ENCODE measurements around the gene MYBBP1A. TPM values are rescaled to one million over a fixed set of nuclear protein-coding genes. Genes with fewer than 3 reads are reported as not detected.

MYBBP1A gene
- total RNA-seq, 3 donors from 2014 or later (not counting 1 experiment from before 2014, with no cell fraction given): 50.5 to 58.1 (median 52.7) TPM

GRCh38 chr17:4497101-4497824, 57.9 kb downstream of the MYBBP1A start:
- H3K36me3 ChIP-seq (ENCODE audit: control insufficient read depth, insufficient read depth, low read length): no peaks in the 10 kb centered on the region
- H3K4me3 ChIP-seq (ENCODE audit: low read length): no peak overlapping the region
- peaks cover 22 to 24% of the 10 kb centered on the region in 2 donors for H3K27me3 Mint-ChIP-seq (ENCODE audit: low read depth in 2 of 2)
- H3K27ac Mint-ChIP-seq: no peak overlapping the region
- H3K36me3 Mint-ChIP-seq: no peaks in the 10 kb centered on the region
- 73% methylated on average over 22 of the region's 23 CpGs for WGBS (ENCODE audit: insufficient coverage)
- peaks cover 15% of the 10 kb centered on the region in 2 donors for H3K4me1 Mint-ChIP-seq
- ATAC-seq: no peak
- H3K9me3 ChIP-seq (ENCODE audit: control insufficient read depth, insufficient read depth, low read length): no peaks in the 10 kb centered on the region
- DNase-seq: no peak
- H3K27ac ChIP-seq (ENCODE audit: low read length): no peak overlapping the region
- peaks cover 30% of the 10 kb centered on the region for H3K4me1 ChIP-seq (ENCODE audit: control insufficient read depth, insufficient read depth, low read length)
- H3K27me3 ChIP-seq (ENCODE audit: control insufficient read depth, insufficient read depth, low read length): peaks cover 20% of the 10 kb centered on the region
- intact Hi-C loops (cut with micrococcal nuclease): no loop called here
- no peaks in the 10 kb centered on the region for H3K9me3 Mint-ChIP-seq
- H3K4me3 Mint-ChIP-seq: peak overlapping the region; percentile 25
- no peak for TF ChIP-seq CTCF (IDR thresholded peaks at IDR 0.05)

GRCh38 chr17:4492721-4493561, 62.2 kb downstream of the MYBBP1A start:
- Histone ChIP-seq H3K36me3 (ENCODE audit: control insufficient read depth, insufficient read depth, low read length) (no peaks in the 10 kb centered on the region), H3K4me1 (ENCODE audit: control insufficient read depth, insufficient read depth, low read length) (no peaks in the 10 kb centered on the region), H3K9me3 (ENCODE audit: control insufficient read depth, insufficient read depth, low read length) (no peaks in the 10 kb centered on the region), H3K27ac (ENCODE audit: low read length) (no peak overlapping the region), H3K27me3 (ENCODE audit: control insufficient read depth, insufficient read depth, low read length) (no peaks in the 10 kb centered on the region), H3K4me3 (ENCODE audit: low read length) (no peak overlapping the region)
- DNase-seq: peak in 1 of 2 donors; percentile 54
- Mint-ChIP-seq H3K36me3 (no peaks in the 10 kb centered on the region), H3K9me3 (no peaks in the 10 kb centered on the region), H3K27ac (no peak overlapping the region), H3K27me3 (ENCODE audit: low read depth in 2 of 2) (peaks cover 0 to 6% of the 10 kb centered on the region in 2 donors), H3K4me3 (no peak overlapping the region), H3K4me1 (no peaks in the 10 kb centered on the region)
- TF ChIP-seq CTCF (IDR thresholded peaks at IDR 0.05): no peak
- intact Hi-C loops (cut with micrococcal nuclease): no loop called here
- WGBS (ENCODE audit: insufficient coverage): 44% methylated on average over 20 of the region's 20 CpGs
- ATAC-seq: peak in 1 of 3 donors; percentile 41

- no peak for DNase-seq
- H3K4me1 ChIP-seq (ENCODE audit: control insufficient read depth, insufficient read depth, low read length): peaks cover 16% of the 10 kb centered on the region
- Mint-ChIP-seq H3K36me3 (no peaks in the 10 kb centered on the region), H3K4me3 (no peak overlapping the region), H3K4me1 (peaks cover 13 to 17% of the 10 kb centered on the region in 2 donors), H3K9me3 (no peaks in the 10 kb centered on the region), H3K27me3 (ENCODE audit: low read depth in 2 of 2) (peaks cover 0 to 6% of the 10 kb centered on the region in 2 donors), H3K27ac (no peak overlapping the region)
- intact Hi-C loops (cut with micrococcal nuclease): no loop called here
- H3K27ac ChIP-seq (ENCODE audit: low read length): no peak overlapping the region
- H3K36me3 ChIP-seq (ENCODE audit: control insufficient read depth, insufficient read depth, low read length): no peaks in the 10 kb centered on the region
- ATAC-seq: no peak
- H3K9me3 ChIP-seq (ENCODE audit: control insufficient read depth, insufficient read depth, low read length): no peaks in the 10 kb centered on the region
- no peaks in the 10 kb centered on the region for H3K27me3 ChIP-seq (ENCODE audit: control insufficient read depth, insufficient read depth, low read length)
- 97% methylated on average over 7 of the region's 7 CpGs for WGBS (ENCODE audit: insufficient coverage)
- no peak for TF ChIP-seq CTCF (IDR thresholded peaks at IDR 0.05)
- no peak overlapping the region for H3K4me3 ChIP-seq (ENCODE audit: low read length)
Measured at GRCh38 chr17:4490637-4491061, 64.5 kb downstream of the MYBBP1A start.

Data from natural killer cell (primary cell).